Upper lobe of left lung (tissue), 4 donors: ENCODE data around the gene KIF15.

ENCODE experiments used
- CTCF ChIP-seq, 6 experiments: fragments of 450-650 bp in 4 of 6; fragments of 200-600 bp in 2 of 6; sonication (generic) in 2 of 6; IDR thresholded peaks; one replicate each; pipeline ENCODE4 v1.5.1; 2016 to 2019; ENCODE audit warnings: antibody characterized with exemption in 6 of 6
- POLR2A ChIP-seq, 4 donors: fragments of 450-650 bp; IDR thresholded peaks; one replicate each; pipeline ENCODE4 v1.5.1; 2016 to 2017; ENCODE audit warnings: antibody characterized with exemption in 4 of 4, mild to moderate bottlenecking in 2 of 4

DNA sequence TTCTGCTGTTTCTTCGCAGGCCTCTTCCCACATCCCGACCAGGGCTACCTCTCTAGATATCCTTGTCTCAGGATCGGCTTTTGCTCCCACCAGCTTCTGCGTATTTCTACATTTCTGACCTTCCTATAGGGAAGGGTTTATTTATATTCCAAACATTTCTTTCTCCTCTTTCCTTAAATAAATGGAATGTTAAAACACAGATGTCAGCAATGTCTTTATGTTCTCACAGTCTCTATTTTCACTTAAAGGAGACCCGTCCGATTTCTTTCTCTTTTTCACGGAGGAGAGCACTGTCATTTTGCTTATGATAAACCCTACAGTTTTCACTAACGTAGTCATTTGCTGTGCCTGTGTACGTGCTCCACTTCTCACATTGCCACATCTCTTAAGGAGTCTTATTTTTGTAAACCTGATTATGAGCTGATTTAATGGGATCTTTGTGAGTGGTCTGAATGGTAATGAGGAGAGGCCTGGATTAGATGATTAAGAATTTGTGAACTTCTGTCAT lies 630 bp downstream of the KIF15 start:
- TF ChIP-seq CTCF (IDR thresholded peaks at IDR 0.05) (no peak), POLR2A (IDR thresholded peaks at IDR 0.05) (no peak)
